GM23338 (cell line): Measurements from ENCODE around the gene SCCPDH. TPM values are rescaled to one million over a fixed set of nuclear protein-coding genes. Genes with fewer than 3 reads are reported as not detected.

ENCODE experiments used
- ATAC-seq: fragments of 200-7000 bp; cut with Tn5 transposase; 3 replicates; pipeline ENCODE4 v1.9.1; 2020
- DNase-seq: peaks from one replicate; pipeline ENCODE4 v3.0.0-alpha.2; 2015; ENCODE audit warnings: low spot score
- H2AFZ ChIP-seq: fragments of 200-600 bp; sonication (generic); 2 replicates; pipeline ENCODE4 v1.8.0; 2016; ENCODE audit warnings: antibody characterized with exemption, mild to moderate bottlenecking, moderate library complexity
- H3F3A ChIP-seq: fragments of 200-600 bp; sonication (generic); replicated peaks from 2 replicates; pipeline ENCODE4 v1.8.0; 2017; ENCODE audit warnings: antibody characterized with exemption, mixed run types, low read depth
- H3K27ac ChIP-seq: fragments of 200-600 bp; sonication (generic); 2 replicates; pipeline ENCODE4 v1.6.1; 2016; ENCODE audit warnings: low read depth
- H3K27me3 ChIP-seq: fragments of 200-600 bp; sonication (generic); 2 replicates; pipeline ENCODE4 v1.8.0; 2016; ENCODE audit warnings: mild to moderate bottlenecking, mixed run types, moderate library complexity; ENCODE audit not compliant: insufficient read depth
- H3K36me3 ChIP-seq: fragments of 200-600 bp; sonication (generic); 2 replicates; pipeline ENCODE4 v1.8.0; 2016; ENCODE audit warnings: mild to moderate bottlenecking; ENCODE audit not compliant: insufficient read depth
- H3K4me1 ChIP-seq: fragments of 200-600 bp; sonication (generic); 2 replicates; pipeline ENCODE4 v1.8.0; 2016; ENCODE audit warnings: mild to moderate bottlenecking, moderate library complexity; ENCODE audit not compliant: insufficient read depth
- H3K4me2 ChIP-seq: fragments of 200-600 bp; sonication (generic); 2 replicates; pipeline ENCODE4 v1.7.1; 2017; ENCODE audit warnings: mixed run types
- H3K4me3 ChIP-seq: fragments of 200-600 bp; sonication (generic); 2 replicates; pipeline ENCODE4 v1.6.1; 2016; ENCODE audit warnings: mixed run types
- H3K79me2 ChIP-seq: fragments of 200-600 bp; sonication (generic); replicated peaks from 2 replicates; pipeline ENCODE4 v1.8.0; 2017; ENCODE audit warnings: mild to moderate bottlenecking; ENCODE audit not compliant: insufficient read depth
- H3K9me2 ChIP-seq: fragments of 200-600 bp; sonication (generic); 2 replicates; pipeline ENCODE4 v1.8.0; 2017; ENCODE audit not compliant: insufficient read depth
- H4K20me1 ChIP-seq: fragments of 200-600 bp; sonication (generic); replicated peaks from 2 replicates; pipeline ENCODE4 v1.8.0; 2017; ENCODE audit warnings: mild to moderate bottlenecking; ENCODE audit not compliant: insufficient read depth
- H3K27ac Mint-ChIP-seq: 2 replicates; pipeline ENCODE4 v1.8.0; 2020; ENCODE audit warnings: inconsistent platforms, mild to moderate bottlenecking, moderate library complexity, mixed read lengths
- H3K27me3 Mint-ChIP-seq: 3 replicates; pipeline ENCODE4 v1.8.0; 2022; ENCODE audit warnings: low read depth, mild to moderate bottlenecking, moderate library complexity, mixed read lengths, inconsistent platforms; ENCODE audit not compliant: insufficient read depth, poor library complexity
- H3K36me3 Mint-ChIP-seq: 3 replicates; pipeline ENCODE4 v1.8.0; 2021; ENCODE audit warnings: low read depth, mild to moderate bottlenecking, inconsistent platforms, moderate library complexity, mixed read lengths
- H3K4me1 Mint-ChIP-seq: 3 replicates; pipeline ENCODE4 v1.8.0; 2020; ENCODE audit warnings: mild to moderate bottlenecking, inconsistent platforms, mixed read lengths
- H3K4me3 Mint-ChIP-seq: 3 replicates; pipeline ENCODE4 v1.8.0; 2021; ENCODE audit warnings: moderate library complexity, mild to moderate bottlenecking, inconsistent platforms, mixed read lengths
- H3K9me3 Mint-ChIP-seq: 3 replicates; pipeline ENCODE4 v1.8.0; 2020; ENCODE audit warnings: moderate library complexity, mild to moderate bottlenecking, inconsistent platforms, mixed read lengths
- EZH2phosphoT487 ChIP-seq: fragments of 200-600 bp; sonication (generic); IDR thresholded peaks from one replicate; pipeline ENCODE4 v1.8.1; 2018; ENCODE audit warnings: antibody characterized with exemption; ENCODE audit not compliant: unreplicated experiment
- polyA plus RNA-seq: library from polyadenylated mRNA; unstranded; fragments of >200 nt; fragmentation: Nextera tagmentation; extraction: Ambion mirVana; gene quantifications from 2 replicates; pipeline ENCODE4 v1.2.1, GENCODE V29; 2016
- total RNA-seq: library from RNA; depleted of rRNA; stranded (reverse); fragments of >200 nt; shearing (Covaris generic); gene quantifications from 2 replicates; pipeline ENCODE4 v1.2.3, GENCODE V29; 2014
- TF ChIP-seq, protein P1 (sequence below): fragments of 250-450 bp; sonication (Bioruptor Pico); IDR thresholded peaks from 2 replicates; pipeline ENCODE4 v1.5.0; 2020; ENCODE audit warnings: mild to moderate bottlenecking, moderate library complexity
- TF ChIP-seq, protein P2 (sequence below), 2 experiments: fragments of 200-600 bp in 1 of 2; sonication (generic) in 1 of 2; conservative IDR thresholded peaks; 2 replicates each; pipeline versions ENCODE4 v1.5.1 to v1.6.1; 2016 to 2017; ENCODE audit warnings: antibody characterized with exemption in 2 of 2, low read depth in 2 of 2, mild to moderate bottlenecking in 2 of 2, moderate library complexity in 1 of 2

The SCCPDH gene
- total and polyA plus RNA-seq, 2 experiments from 2014 or later: 14.4 to 18.8 TPM

DNA sequence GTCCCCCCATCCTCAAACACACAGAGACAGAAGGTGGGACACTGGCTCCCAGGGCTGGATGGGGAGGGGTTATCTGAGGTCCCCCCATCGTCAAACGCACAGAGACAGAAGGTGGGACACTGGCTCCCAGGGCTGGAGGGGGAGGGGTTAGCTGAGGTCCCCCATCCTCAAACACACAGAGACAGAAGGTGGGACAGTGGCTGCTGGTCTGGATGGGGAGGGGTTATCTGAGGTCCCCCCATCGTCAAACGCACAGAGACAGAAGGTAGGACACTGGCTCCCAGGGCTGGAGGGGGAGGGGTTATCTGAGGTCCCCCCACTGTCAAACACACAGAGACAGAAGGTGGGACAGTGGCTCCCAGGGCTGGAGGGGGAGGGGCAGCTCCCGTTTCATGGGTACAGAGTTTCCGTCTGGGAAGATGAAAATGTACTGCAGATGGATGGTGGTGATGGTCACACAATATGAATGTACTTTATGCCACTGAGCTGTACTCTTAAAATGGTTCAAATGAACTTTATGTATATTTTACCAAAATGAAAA lies 69.2 kb downstream of the SCCPDH start (continued):
- TF ChIP-seq, protein P1, sequence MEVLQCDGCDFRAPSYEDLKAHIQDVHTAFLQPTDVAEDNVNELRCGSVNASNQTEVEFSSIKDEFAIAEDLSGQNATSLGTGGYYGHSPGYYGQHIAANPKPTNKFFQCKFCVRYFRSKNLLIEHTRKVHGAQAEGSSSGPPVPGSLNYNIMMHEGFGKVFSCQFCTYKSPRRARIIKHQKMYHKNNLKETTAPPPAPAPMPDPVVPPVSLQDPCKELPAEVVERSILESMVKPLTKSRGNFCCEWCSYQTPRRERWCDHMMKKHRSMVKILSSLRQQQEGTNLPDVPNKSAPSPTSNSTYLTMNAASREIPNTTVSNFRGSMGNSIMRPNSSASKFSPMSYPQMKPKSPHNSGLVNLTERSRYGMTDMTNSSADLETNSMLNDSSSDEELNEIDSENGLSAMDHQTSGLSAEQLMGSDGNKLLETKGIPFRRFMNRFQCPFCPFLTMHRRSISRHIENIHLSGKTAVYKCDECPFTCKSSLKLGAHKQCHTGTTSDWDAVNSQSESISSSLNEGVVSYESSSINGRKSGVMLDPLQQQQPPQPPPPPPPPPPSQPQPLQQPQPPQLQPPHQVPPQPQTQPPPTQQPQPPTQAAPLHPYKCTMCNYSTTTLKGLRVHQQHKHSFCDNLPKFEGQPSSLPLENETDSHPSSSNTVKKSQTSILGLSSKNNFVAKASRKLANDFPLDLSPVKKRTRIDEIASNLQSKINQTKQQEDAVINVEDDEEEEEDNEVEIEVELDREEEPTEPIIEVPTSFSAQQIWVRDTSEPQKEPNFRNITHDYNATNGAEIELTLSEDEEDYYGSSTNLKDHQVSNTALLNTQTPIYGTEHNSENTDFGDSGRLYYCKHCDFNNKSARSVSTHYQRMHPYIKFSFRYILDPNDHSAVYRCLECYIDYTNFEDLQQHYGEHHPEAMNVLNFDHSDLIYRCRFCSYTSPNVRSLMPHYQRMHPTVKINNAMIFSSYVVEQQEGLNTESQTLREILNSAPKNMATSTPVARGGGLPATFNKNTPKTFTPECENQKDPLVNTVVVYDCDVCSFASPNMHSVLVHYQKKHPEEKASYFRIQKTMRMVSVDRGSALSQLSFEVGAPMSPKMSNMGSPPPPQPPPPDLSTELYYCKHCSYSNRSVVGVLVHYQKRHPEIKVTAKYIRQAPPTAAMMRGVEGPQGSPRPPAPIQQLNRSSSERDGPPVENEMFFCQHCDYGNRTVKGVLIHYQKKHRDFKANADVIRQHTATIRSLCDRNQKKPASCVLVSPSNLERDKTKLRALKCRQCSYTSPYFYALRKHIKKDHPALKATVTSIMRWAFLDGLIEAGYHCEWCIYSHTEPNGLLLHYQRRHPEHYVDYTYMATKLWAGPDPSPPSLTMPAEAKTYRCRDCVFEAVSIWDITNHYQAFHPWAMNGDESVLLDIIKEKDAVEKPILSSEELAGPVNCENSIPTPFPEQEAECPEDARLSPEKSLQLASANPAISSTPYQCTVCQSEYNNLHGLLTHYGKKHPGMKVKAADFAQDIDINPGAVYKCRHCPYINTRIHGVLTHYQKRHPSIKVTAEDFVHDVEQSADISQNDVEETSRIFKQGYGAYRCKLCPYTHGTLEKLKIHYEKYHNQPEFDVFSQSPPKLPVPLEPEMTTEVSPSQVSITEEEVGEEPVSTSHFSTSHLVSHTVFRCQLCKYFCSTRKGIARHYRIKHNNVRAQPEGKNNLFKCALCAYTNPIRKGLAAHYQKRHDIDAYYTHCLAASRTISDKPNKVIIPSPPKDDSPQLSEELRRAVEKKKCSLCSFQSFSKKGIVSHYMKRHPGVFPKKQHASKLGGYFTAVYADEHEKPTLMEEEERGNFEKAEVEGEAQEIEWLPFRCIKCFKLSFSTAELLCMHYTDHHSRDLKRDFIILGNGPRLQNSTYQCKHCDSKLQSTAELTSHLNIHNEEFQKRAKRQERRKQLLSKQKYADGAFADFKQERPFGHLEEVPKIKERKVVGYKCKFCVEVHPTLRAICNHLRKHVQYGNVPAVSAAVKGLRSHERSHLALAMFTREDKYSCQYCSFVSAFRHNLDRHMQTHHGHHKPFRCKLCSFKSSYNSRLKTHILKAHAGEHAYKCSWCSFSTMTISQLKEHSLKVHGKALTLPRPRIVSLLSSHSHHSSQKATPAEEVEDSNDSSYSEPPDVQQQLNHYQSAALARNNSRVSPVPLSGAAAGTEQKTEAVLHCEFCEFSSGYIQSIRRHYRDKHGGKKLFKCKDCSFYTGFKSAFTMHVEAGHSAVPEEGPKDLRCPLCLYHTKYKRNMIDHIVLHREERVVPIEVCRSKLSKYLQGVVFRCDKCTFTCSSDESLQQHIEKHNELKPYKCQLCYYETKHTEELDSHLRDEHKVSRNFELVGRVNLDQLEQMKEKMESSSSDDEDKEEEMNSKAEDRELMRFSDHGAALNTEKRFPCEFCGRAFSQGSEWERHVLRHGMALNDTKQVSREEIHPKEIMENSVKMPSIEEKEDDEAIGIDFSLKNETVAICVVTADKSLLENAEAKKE (CRISPR knock-in tag): no peak

DNA sequence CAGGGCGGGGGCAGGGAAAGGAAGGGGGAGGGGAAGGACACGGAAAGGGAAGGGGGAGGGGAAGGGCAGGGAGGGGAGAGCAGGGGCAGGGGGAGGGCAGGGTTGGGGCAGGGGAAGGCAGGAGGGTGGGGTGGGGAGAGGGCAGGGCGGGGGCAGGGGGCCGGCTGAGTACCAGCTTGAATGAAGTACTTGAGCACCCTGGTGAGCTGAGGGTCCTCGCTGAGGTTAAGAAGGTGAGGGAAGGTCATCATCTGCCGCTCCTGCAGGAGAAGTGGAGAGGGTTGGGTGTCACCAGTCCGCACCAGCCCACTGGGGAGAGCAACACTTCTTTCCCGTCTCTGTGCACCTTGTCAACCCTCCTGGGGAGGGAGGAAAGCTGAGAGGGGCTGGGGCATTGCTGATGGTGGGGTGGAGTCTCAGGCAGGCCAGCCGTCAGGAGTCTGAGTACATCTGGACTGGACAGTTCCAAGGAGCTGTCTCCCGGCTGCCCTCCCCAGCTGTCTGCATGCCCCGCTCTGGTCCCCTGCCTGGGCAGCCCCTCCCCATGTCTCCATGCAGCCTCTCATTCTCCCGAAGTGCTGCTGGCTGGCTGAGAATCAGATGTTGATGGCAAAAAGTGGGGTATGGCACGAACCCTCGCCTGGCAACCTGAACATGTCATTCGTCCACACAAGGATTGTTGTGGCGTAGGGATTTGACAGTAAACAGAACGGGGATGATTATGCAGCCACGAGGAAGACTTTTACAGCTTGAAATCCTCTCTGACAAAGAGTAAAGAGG lies 70.0 kb downstream of the SCCPDH start:
- Histone ChIP-seq H2AFZ (0 out of 2 replicates have a peak overlapping the region, but pooled peaks have one; percentile 89), H3K27me3 (no peaks in the 10 kb centered on the region), H3K4me2 (peak overlapping the region; percentile 55), H3K27ac (no peak overlapping the region), H3K36me3 (no peaks in the 10 kb centered on the region), H4K20me1 (no peaks in the 10 kb centered on the region), H3K9me2 (no peaks in the 10 kb centered on the region), H3K79me2 (no peaks in the 10 kb centered on the region), H3F3A (0 out of 2 replicates have a peak, but pooled peaks cover 2% of the 10 kb centered on the region), H3K4me3 (no peak overlapping the region), H3K4me1 (peaks cover 16% of the 10 kb centered on the region)
- no peak overlapping the region for H3K27ac Mint-ChIP-seq
- H3K27me3 Mint-ChIP-seq: peaks cover 12% of the 10 kb centered on the region
- peaks cover 51% of the 10 kb centered on the region for H3K4me1 Mint-ChIP-seq
- no peak overlapping the region for H3K4me3 Mint-ChIP-seq
- DNase-seq (no peak), ATAC-seq (peak; percentile 14)
- no peaks in the 10 kb centered on the region for H3K9me3 Mint-ChIP-seq
- H3K36me3 Mint-ChIP-seq: no peaks in the 10 kb centered on the region; the same call in 2 of the 3 replicates
- no peak for TF ChIP-seq EZH2phosphoT487
- TF ChIP-seq, protein P1 (CRISPR knock-in tag): no peak
- TF ChIP-seq, protein P2, sequence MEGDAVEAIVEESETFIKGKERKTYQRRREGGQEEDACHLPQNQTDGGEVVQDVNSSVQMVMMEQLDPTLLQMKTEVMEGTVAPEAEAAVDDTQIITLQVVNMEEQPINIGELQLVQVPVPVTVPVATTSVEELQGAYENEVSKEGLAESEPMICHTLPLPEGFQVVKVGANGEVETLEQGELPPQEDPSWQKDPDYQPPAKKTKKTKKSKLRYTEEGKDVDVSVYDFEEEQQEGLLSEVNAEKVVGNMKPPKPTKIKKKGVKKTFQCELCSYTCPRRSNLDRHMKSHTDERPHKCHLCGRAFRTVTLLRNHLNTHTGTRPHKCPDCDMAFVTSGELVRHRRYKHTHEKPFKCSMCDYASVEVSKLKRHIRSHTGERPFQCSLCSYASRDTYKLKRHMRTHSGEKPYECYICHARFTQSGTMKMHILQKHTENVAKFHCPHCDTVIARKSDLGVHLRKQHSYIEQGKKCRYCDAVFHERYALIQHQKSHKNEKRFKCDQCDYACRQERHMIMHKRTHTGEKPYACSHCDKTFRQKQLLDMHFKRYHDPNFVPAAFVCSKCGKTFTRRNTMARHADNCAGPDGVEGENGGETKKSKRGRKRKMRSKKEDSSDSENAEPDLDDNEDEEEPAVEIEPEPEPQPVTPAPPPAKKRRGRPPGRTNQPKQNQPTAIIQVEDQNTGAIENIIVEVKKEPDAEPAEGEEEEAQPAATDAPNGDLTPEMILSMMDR (conservative IDR thresholded peaks at IDR 0.05; ENCODE audit: low read depth in 2 of 2): no peak
